Neural progenitor cell (in vitro differentiated cells): ENCODE results near the gene ERFL.

Experiments used
- CTCF ChIP-seq: fragments of 200-600 bp; sonication (generic); IDR thresholded peaks from 2 replicates; pipeline ENCODE4 v1.5.1; 2017; ENCODE audit warnings: antibody characterized with exemption, mild to moderate bottlenecking
- EZH2 ChIP-seq: fragments of 200-600 bp; sonication (generic); IDR thresholded peaks from 2 replicates; pipeline ENCODE4 v1.6.1; 2017; ENCODE audit warnings: antibody characterized with exemption, mild to moderate bottlenecking, moderate library complexity
- EZH2phosphoT487 ChIP-seq: fragments of 200-600 bp; sonication (generic); IDR thresholded peaks from 2 replicates; pipeline ENCODE4 v1.6.1; 2017; ENCODE audit warnings: antibody characterized with exemption

GRCh38 chr19:41941410-41942202 is 13.4 kb upstream of the ERFL start:
- TF ChIP-seq CTCF (no peak), EZH2 (no peak), EZH2phosphoT487 (no peak)
